GM23248 (cell line): ENCODE data around the gene GRIPAP1.

Experiments
- EZH2 ChIP-seq: fragments of 200-600 bp; sonication (generic); IDR thresholded peaks from 2 replicates; pipeline ENCODE4 v1.6.1; 2018; ENCODE audit warnings: antibody characterized with exemption, mild to moderate bottlenecking; ENCODE audit not compliant: insufficient read depth, poor library complexity, severe bottlenecking
- EZH2phosphoT487 ChIP-seq: fragments of 200-600 bp; sonication (generic); IDR thresholded peaks from 2 replicates; pipeline ENCODE4 v1.6.1; 2018; ENCODE audit warnings: antibody characterized with exemption, moderate library complexity, mild to moderate bottlenecking, low read depth; ENCODE audit not compliant: insufficient read depth

DNA sequence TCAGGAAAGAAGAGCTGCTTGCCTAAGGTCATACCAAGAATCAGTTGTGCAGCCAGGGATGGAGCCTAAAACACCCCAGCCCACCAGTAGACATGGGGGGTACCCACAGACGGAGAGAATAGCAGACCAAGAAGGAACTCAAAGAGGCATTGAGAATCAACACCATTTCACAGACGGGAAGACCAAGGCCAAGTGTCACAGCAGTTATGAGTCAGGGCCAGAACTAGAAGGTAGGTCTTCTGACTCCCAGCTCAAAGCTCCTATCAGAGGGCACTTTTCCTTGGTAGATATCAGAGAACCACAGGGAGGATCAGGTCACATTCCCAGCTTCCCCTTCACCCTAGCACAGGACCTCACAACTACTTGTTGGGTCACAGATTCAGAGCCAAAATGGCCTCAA lies 59.2 kb downstream of the GRIPAP1 start:
- no peak for TF ChIP-seq EZH2
- no peak for TF ChIP-seq EZH2phosphoT487
